ENCODE data around the gene DPP10.

- no peak for TF ChIP-seq YY1 (IDR thresholded peaks at IDR 0.05; ENCODE audit: insufficient read depth, insufficient read length)
- no peak for TF ChIP-seq ZNF274 (IDR thresholded peaks at IDR 0.05; ENCODE audit: low read depth, low read length)
- no peak for TF ChIP-seq SUZ12 (IDR thresholded peaks at IDR 0.05; ENCODE audit: extremely low read depth, insufficient read depth, insufficient read length)
Measured at GRCh38 chr2:115684345-115684744, 1241.9 kb downstream of the DPP10 start.

Measured in NT2/D1 (cell line).